GM23338 (cell line): ENCODE data around the gene EFCC1. TPM values are rescaled to one million over a fixed set of nuclear protein-coding genes. Genes with fewer than 3 reads are reported as not detected.

Experiments
- ATAC-seq: fragments of 200-7000 bp; cut with Tn5 transposase; 3 replicates; pipeline ENCODE4 v1.9.1; 2020
- DNase-seq: peaks from one replicate; pipeline ENCODE4 v3.0.0-alpha.2; 2015; ENCODE audit warnings: low spot score
- H2AFZ ChIP-seq: fragments of 200-600 bp; sonication (generic); 2 replicates; pipeline ENCODE4 v1.8.0; 2016; ENCODE audit warnings: antibody characterized with exemption, mild to moderate bottlenecking, moderate library complexity
- H3F3A ChIP-seq: fragments of 200-600 bp; sonication (generic); replicated peaks from 2 replicates; pipeline ENCODE4 v1.8.0; 2017; ENCODE audit warnings: antibody characterized with exemption, mixed run types, low read depth
- H3K27ac ChIP-seq: fragments of 200-600 bp; sonication (generic); 2 replicates; pipeline ENCODE4 v1.6.1; 2016; ENCODE audit warnings: low read depth
- H3K27me3 ChIP-seq: fragments of 200-600 bp; sonication (generic); 2 replicates; pipeline ENCODE4 v1.8.0; 2016; ENCODE audit warnings: mild to moderate bottlenecking, mixed run types, moderate library complexity; ENCODE audit not compliant: insufficient read depth
- H3K36me3 ChIP-seq: fragments of 200-600 bp; sonication (generic); 2 replicates; pipeline ENCODE4 v1.8.0; 2016; ENCODE audit warnings: mild to moderate bottlenecking; ENCODE audit not compliant: insufficient read depth
- H3K4me1 ChIP-seq: fragments of 200-600 bp; sonication (generic); 2 replicates; pipeline ENCODE4 v1.8.0; 2016; ENCODE audit warnings: mild to moderate bottlenecking, moderate library complexity; ENCODE audit not compliant: insufficient read depth
- H3K4me2 ChIP-seq: fragments of 200-600 bp; sonication (generic); 2 replicates; pipeline ENCODE4 v1.7.1; 2017; ENCODE audit warnings: mixed run types
- H3K4me3 ChIP-seq: fragments of 200-600 bp; sonication (generic); 2 replicates; pipeline ENCODE4 v1.6.1; 2016; ENCODE audit warnings: mixed run types
- H3K79me2 ChIP-seq: fragments of 200-600 bp; sonication (generic); replicated peaks from 2 replicates; pipeline ENCODE4 v1.8.0; 2017; ENCODE audit warnings: mild to moderate bottlenecking; ENCODE audit not compliant: insufficient read depth
- H3K9me2 ChIP-seq: fragments of 200-600 bp; sonication (generic); 2 replicates; pipeline ENCODE4 v1.8.0; 2017; ENCODE audit not compliant: insufficient read depth
- H4K20me1 ChIP-seq: fragments of 200-600 bp; sonication (generic); replicated peaks from 2 replicates; pipeline ENCODE4 v1.8.0; 2017; ENCODE audit warnings: mild to moderate bottlenecking; ENCODE audit not compliant: insufficient read depth
- H3K27ac Mint-ChIP-seq: 2 replicates; pipeline ENCODE4 v1.8.0; 2020; ENCODE audit warnings: inconsistent platforms, mild to moderate bottlenecking, moderate library complexity, mixed read lengths
- H3K27me3 Mint-ChIP-seq: 3 replicates; pipeline ENCODE4 v1.8.0; 2022; ENCODE audit warnings: low read depth, mild to moderate bottlenecking, moderate library complexity, mixed read lengths, inconsistent platforms; ENCODE audit not compliant: insufficient read depth, poor library complexity
- H3K36me3 Mint-ChIP-seq: 3 replicates; pipeline ENCODE4 v1.8.0; 2021; ENCODE audit warnings: low read depth, mild to moderate bottlenecking, inconsistent platforms, moderate library complexity, mixed read lengths
- H3K4me1 Mint-ChIP-seq: 3 replicates; pipeline ENCODE4 v1.8.0; 2020; ENCODE audit warnings: mild to moderate bottlenecking, inconsistent platforms, mixed read lengths
- H3K4me3 Mint-ChIP-seq: 3 replicates; pipeline ENCODE4 v1.8.0; 2021; ENCODE audit warnings: moderate library complexity, mild to moderate bottlenecking, inconsistent platforms, mixed read lengths
- H3K9me3 Mint-ChIP-seq: 3 replicates; pipeline ENCODE4 v1.8.0; 2020; ENCODE audit warnings: moderate library complexity, mild to moderate bottlenecking, inconsistent platforms, mixed read lengths
- CREB1 ChIP-seq: fragments of 250-450 bp; sonication (Bioruptor Pico); IDR thresholded peaks from 2 replicates; pipeline ENCODE4 v1.5.0; 2020; ENCODE audit warnings: low read depth, mild to moderate bottlenecking, moderate library complexity
- EZH2 ChIP-seq: fragments of 200-600 bp; sonication (generic); IDR thresholded peaks from one replicate; pipeline ENCODE4 v1.8.0; 2017; ENCODE audit warnings: antibody characterized with exemption, mild to moderate bottlenecking, low read depth; ENCODE audit not compliant: unreplicated experiment
- NANOG ChIP-seq: IDR thresholded peaks from 2 replicates; pipeline ENCODE4 v1.6.1; 2016; ENCODE audit warnings: antibody characterized with exemption, borderline replicate concordance
- STAT1 ChIP-seq: IDR thresholded peaks from one replicate; pipeline ENCODE4 v1.6.1; 2016; ENCODE audit warnings: antibody characterized with exemption; ENCODE audit not compliant: unreplicated experiment
- ZNF114 ChIP-seq: fragments of 250-450 bp; sonication (Bioruptor Pico); IDR thresholded peaks from 2 replicates; pipeline ENCODE4 v1.5.0; 2020; ENCODE audit warnings: mild to moderate bottlenecking, moderate library complexity
- ZNF331 ChIP-seq: fragments of 250-450 bp; sonication (Bioruptor Pico); IDR thresholded peaks from 2 replicates; pipeline ENCODE4 v1.5.0; 2020; ENCODE audit warnings: low read depth, mild to moderate bottlenecking, moderate library complexity
- polyA plus RNA-seq: library from polyadenylated mRNA; unstranded; fragments of >200 nt; fragmentation: Nextera tagmentation; extraction: Ambion mirVana; gene quantifications from 2 replicates; pipeline ENCODE4 v1.2.1, GENCODE V29; 2016
- total RNA-seq: library from RNA; depleted of rRNA; stranded (reverse); fragments of >200 nt; shearing (Covaris generic); gene quantifications from 2 replicates; pipeline ENCODE4 v1.2.3, GENCODE V29; 2014
- TF ChIP-seq, protein P1 (sequence below), 2 experiments: fragments of 200-600 bp in 1 of 2; sonication (generic) in 1 of 2; conservative IDR thresholded peaks; 2 replicates each; pipeline versions ENCODE4 v1.5.1 to v1.6.1; 2016 to 2017; ENCODE audit warnings: antibody characterized with exemption in 2 of 2, low read depth in 2 of 2, mild to moderate bottlenecking in 2 of 2, moderate library complexity in 1 of 2
- TF ChIP-seq, protein P2 (sequence below): IDR thresholded peaks from one replicate; pipeline ENCODE4 v1.6.1; 2018; ENCODE audit warnings: antibody characterized with exemption; ENCODE audit not compliant: unreplicated experiment
- TF ChIP-seq, protein P3 (sequence below): fragments of 250-450 bp; sonication (Bioruptor Pico); IDR thresholded peaks from 2 replicates; pipeline ENCODE4 v1.5.0; 2020; ENCODE audit warnings: mild to moderate bottlenecking, moderate library complexity
- TF ChIP-seq, protein P4 (sequence below): IDR thresholded peaks from 2 replicates; pipeline ENCODE4 v1.6.1; 2016; ENCODE audit warnings: antibody characterized with exemption

EFCC1 gene
- total and polyA plus RNA-seq, 2 experiments from 2014 or later: not detected

DNA sequence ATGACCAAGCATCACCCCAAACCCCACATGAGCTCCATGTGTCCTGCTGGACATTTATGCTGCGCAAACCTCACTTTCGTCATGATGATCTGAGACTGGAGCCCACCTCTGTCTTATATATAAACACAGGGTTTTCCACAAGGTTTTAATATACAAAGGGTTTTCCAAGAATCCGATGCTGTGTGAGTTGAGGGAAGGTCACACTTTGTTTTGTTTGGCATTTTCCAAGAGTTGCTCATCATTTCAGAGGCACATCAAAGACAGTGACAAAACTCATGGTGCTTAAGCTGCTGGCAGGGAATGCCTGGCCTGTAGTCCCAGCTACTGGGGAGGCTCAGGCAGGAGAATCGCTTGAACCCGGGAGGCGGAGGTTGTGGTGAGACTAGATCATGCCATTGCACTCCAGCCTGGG, 20.0 kb downstream of the EFCC1 start (continued):
- TF ChIP-seq, protein P1, sequence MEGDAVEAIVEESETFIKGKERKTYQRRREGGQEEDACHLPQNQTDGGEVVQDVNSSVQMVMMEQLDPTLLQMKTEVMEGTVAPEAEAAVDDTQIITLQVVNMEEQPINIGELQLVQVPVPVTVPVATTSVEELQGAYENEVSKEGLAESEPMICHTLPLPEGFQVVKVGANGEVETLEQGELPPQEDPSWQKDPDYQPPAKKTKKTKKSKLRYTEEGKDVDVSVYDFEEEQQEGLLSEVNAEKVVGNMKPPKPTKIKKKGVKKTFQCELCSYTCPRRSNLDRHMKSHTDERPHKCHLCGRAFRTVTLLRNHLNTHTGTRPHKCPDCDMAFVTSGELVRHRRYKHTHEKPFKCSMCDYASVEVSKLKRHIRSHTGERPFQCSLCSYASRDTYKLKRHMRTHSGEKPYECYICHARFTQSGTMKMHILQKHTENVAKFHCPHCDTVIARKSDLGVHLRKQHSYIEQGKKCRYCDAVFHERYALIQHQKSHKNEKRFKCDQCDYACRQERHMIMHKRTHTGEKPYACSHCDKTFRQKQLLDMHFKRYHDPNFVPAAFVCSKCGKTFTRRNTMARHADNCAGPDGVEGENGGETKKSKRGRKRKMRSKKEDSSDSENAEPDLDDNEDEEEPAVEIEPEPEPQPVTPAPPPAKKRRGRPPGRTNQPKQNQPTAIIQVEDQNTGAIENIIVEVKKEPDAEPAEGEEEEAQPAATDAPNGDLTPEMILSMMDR (conservative IDR thresholded peaks at IDR 0.05; ENCODE audit: low read depth in 2 of 2): no peak

DNA sequence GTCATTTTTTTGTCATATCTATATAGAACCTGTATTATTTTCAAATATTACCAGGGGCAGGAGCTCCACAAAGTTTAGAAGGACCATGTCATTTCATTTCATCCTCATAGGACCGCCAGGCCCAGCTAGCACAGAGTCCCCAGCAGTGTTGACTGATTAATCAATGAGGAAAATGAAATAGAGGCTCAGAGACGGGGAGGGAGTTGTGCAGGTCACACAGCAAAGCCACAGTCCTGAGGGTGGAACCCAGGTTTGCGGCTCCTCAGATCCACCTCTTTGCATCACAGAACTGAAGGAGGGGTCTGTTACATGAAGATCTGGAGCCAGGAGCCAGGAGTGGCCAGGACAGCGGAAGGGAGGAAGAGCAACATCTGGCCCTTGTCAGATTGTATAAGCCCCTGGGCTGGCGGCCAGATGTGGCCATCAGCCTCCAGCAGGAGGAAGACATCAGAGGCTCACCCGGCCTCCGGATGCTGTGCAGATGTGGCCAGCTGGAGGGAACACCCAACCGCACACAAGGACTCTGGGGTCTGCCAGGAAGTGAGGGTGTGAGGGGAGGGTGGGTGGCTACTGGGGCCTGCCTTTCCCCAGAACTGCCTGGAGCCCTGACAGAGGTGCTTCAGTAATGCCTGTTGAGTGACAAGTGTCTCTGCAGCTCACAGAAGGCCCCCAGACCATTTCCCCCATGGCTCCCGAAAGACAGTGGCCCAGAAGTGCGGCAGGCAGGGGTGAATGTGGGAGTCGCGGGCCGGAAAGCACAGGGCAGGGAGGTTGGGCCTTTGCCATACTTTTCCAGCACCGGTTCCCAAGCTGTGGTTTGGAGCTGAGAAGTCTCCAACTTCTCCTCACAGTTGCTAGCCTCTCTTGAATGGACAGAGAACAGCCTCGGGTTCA, 21.3 kb downstream of the EFCC1 start:
- no peaks in the 10 kb centered on the region for H3K36me3 ChIP-seq
- H3K79me2 ChIP-seq: no peaks in the 10 kb centered on the region
- H3K27me3 Mint-ChIP-seq: peaks cover 26% of the 10 kb centered on the region
- no peak overlapping the region for H3K4me3 Mint-ChIP-seq
- no peaks in the 10 kb centered on the region for H3F3A ChIP-seq
- H3K4me3 ChIP-seq: no peak overlapping the region
- no peaks in the 10 kb centered on the region for H3K9me2 ChIP-seq
- no peaks in the 10 kb centered on the region for H4K20me1 ChIP-seq
- H3K4me1 ChIP-seq: no peaks in the 10 kb centered on the region
- H3K27me3 ChIP-seq: peaks cover 20% of the 10 kb centered on the region
- no peak overlapping the region for H3K27ac Mint-ChIP-seq
- H3K36me3 Mint-ChIP-seq: no peaks in the 10 kb centered on the region
- H3K9me3 Mint-ChIP-seq: peaks cover 7% of the 10 kb centered on the region; the same call in 2 of the 3 replicates
- no peak overlapping the region for H2AFZ ChIP-seq
- no peak overlapping the region for H3K27ac ChIP-seq
- peaks cover 3% of the 10 kb centered on the region; the same call in 1 of the 3 replicates for H3K4me1 Mint-ChIP-seq
- ATAC-seq: no peak
- H3K4me2 ChIP-seq: no peak overlapping the region
- no peak for DNase-seq
- TF ChIP-seq EZH2 (no peak), NANOG (no peak), CREB1 (no peak), ZNF331 (no peak), STAT1 (no peak), ZNF114 (CRISPR knock-in tag) (no peak)
- TF ChIP-seq, protein P2, sequence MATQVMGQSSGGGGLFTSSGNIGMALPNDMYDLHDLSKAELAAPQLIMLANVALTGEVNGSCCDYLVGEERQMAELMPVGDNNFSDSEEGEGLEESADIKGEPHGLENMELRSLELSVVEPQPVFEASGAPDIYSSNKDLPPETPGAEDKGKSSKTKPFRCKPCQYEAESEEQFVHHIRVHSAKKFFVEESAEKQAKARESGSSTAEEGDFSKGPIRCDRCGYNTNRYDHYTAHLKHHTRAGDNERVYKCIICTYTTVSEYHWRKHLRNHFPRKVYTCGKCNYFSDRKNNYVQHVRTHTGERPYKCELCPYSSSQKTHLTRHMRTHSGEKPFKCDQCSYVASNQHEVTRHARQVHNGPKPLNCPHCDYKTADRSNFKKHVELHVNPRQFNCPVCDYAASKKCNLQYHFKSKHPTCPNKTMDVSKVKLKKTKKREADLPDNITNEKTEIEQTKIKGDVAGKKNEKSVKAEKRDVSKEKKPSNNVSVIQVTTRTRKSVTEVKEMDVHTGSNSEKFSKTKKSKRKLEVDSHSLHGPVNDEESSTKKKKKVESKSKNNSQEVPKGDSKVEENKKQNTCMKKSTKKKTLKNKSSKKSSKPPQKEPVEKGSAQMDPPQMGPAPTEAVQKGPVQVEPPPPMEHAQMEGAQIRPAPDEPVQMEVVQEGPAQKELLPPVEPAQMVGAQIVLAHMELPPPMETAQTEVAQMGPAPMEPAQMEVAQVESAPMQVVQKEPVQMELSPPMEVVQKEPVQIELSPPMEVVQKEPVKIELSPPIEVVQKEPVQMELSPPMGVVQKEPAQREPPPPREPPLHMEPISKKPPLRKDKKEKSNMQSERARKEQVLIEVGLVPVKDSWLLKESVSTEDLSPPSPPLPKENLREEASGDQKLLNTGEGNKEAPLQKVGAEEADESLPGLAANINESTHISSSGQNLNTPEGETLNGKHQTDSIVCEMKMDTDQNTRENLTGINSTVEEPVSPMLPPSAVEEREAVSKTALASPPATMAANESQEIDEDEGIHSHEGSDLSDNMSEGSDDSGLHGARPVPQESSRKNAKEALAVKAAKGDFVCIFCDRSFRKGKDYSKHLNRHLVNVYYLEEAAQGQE: no peak
- TF ChIP-seq, protein P3, sequence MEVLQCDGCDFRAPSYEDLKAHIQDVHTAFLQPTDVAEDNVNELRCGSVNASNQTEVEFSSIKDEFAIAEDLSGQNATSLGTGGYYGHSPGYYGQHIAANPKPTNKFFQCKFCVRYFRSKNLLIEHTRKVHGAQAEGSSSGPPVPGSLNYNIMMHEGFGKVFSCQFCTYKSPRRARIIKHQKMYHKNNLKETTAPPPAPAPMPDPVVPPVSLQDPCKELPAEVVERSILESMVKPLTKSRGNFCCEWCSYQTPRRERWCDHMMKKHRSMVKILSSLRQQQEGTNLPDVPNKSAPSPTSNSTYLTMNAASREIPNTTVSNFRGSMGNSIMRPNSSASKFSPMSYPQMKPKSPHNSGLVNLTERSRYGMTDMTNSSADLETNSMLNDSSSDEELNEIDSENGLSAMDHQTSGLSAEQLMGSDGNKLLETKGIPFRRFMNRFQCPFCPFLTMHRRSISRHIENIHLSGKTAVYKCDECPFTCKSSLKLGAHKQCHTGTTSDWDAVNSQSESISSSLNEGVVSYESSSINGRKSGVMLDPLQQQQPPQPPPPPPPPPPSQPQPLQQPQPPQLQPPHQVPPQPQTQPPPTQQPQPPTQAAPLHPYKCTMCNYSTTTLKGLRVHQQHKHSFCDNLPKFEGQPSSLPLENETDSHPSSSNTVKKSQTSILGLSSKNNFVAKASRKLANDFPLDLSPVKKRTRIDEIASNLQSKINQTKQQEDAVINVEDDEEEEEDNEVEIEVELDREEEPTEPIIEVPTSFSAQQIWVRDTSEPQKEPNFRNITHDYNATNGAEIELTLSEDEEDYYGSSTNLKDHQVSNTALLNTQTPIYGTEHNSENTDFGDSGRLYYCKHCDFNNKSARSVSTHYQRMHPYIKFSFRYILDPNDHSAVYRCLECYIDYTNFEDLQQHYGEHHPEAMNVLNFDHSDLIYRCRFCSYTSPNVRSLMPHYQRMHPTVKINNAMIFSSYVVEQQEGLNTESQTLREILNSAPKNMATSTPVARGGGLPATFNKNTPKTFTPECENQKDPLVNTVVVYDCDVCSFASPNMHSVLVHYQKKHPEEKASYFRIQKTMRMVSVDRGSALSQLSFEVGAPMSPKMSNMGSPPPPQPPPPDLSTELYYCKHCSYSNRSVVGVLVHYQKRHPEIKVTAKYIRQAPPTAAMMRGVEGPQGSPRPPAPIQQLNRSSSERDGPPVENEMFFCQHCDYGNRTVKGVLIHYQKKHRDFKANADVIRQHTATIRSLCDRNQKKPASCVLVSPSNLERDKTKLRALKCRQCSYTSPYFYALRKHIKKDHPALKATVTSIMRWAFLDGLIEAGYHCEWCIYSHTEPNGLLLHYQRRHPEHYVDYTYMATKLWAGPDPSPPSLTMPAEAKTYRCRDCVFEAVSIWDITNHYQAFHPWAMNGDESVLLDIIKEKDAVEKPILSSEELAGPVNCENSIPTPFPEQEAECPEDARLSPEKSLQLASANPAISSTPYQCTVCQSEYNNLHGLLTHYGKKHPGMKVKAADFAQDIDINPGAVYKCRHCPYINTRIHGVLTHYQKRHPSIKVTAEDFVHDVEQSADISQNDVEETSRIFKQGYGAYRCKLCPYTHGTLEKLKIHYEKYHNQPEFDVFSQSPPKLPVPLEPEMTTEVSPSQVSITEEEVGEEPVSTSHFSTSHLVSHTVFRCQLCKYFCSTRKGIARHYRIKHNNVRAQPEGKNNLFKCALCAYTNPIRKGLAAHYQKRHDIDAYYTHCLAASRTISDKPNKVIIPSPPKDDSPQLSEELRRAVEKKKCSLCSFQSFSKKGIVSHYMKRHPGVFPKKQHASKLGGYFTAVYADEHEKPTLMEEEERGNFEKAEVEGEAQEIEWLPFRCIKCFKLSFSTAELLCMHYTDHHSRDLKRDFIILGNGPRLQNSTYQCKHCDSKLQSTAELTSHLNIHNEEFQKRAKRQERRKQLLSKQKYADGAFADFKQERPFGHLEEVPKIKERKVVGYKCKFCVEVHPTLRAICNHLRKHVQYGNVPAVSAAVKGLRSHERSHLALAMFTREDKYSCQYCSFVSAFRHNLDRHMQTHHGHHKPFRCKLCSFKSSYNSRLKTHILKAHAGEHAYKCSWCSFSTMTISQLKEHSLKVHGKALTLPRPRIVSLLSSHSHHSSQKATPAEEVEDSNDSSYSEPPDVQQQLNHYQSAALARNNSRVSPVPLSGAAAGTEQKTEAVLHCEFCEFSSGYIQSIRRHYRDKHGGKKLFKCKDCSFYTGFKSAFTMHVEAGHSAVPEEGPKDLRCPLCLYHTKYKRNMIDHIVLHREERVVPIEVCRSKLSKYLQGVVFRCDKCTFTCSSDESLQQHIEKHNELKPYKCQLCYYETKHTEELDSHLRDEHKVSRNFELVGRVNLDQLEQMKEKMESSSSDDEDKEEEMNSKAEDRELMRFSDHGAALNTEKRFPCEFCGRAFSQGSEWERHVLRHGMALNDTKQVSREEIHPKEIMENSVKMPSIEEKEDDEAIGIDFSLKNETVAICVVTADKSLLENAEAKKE (CRISPR knock-in tag): no peak
- TF ChIP-seq, protein P4, sequence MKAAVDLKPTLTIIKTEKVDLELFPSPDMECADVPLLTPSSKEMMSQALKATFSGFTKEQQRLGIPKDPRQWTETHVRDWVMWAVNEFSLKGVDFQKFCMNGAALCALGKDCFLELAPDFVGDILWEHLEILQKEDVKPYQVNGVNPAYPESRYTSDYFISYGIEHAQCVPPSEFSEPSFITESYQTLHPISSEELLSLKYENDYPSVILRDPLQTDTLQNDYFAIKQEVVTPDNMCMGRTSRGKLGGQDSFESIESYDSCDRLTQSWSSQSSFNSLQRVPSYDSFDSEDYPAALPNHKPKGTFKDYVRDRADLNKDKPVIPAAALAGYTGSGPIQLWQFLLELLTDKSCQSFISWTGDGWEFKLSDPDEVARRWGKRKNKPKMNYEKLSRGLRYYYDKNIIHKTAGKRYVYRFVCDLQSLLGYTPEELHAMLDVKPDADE: no peak
